ENCODE results near the gene HFE.

The HFE gene

DNA sequence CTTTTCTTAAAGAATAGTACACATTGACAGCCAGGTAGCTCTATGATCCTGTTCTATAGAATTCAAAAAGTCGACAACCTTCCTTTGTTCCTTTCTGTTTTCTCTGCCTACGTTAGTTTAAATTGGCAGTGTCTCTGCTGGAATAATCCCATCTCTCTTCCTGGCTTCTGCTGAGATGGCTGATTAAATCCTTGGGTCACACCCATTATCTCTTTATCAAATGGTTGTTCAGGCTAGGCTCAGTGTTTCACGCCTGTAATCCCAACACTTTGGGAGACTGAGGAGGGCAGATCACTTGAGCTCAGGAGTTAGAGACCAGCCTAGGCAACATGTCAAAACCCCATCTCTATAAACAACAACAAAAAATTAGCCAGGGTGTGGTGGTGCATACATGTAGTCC is 44.4 kb downstream of the HFE start:
- DNase-seq (ENCODE audit: low read depth in 1 of 2, low spot score in 1 of 2) = no peak

DNA sequence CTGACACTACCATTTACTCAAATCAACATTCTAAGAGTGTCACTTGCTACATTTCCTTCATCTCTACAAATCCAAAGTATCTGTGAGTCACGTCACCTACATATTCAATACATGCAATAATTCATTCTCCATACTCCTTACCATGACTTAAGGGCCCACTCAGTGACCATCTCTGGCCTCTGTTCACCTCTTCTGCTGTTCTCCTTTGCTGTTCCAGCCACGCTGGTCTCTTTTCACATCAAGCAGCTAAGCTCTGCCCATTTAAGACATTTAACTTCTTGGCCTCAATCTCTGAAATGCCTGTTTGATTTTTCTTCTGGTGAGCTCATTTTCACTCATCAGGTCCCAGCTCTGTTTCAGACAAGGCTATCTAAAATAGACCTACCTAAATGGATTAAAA is 46.5 kb downstream of the HFE start:
- no peak for DNase-seq (ENCODE audit: low read depth in 1 of 2, low spot score in 1 of 2)

DNA sequence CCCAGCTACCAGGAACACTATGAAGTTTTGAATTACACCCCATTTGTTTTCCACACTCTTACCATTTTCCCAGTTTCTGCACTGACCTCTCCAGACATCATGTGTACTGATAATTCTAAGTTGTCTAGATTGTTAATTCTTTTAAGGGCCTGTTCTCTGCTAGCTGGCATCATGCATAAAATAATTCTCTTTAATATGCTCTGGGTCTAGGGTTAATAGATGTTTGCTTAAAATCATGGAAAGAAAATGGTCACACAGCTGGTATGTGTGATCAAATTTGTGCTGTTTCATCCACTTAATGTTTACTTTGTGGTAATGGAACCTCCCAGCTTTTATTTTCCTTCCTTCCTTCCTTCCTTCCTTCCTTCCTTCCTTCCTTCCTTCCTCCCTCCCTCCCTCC is 49.1 kb downstream of the HFE start:
- no peak for DNase-seq (ENCODE audit: low read depth in 1 of 2, low spot score in 1 of 2)

DNA sequence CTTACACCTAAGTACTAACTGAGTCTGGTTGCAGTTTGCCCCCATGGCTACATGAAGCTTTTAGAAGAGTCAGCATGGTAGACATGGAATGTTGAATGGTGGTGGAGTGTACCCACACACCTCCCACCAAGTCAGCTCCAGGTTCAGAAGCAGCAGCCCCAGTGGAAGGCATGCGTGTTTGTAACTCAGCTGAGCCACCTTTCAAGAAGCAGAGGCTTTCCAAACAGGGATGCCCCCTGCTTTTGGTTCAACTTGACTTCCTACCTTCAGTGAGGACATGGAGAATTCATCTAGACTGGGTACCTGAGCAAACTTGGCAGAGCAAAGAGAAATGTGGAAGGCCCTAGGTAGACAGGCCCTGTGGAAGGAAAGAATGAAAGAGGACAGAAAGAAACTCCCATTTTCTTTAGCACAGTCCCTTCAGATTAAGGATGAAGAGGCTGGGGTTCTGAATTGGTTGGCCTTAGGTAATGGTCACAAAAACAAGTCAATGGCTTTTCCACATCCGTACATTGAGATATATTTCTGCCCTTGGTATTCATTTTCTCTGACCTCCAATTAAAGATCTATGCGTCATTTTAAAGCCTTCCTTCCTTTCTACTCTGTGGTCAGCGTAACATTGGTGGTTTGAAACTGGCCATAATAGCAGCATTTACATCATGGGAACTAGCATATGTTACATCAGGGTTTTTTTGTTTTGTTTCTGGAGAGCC is 53.2 kb downstream of the HFE start:
- DNase-seq (ENCODE audit: low read depth in 1 of 2, low spot score in 1 of 2) = no peak

DNA sequence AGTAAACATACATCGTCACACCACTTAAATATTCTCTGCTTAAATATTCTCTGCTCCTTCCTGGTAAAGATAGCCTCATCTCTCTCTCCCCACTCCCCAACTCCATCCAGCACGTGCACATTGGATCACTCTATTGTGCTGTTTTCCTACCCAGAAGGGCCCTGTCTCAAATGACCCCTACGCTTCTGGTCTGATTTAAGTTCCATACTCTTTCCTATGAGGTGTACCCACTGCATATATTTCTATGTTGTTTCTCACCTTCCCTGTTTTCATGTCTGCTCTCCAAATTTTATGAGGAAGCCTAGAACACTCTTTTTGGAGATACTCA is 53.7 kb downstream of the HFE start:
- DNase-seq (ENCODE audit: low read depth in 1 of 2, low spot score in 1 of 2) = no peak

DNA sequence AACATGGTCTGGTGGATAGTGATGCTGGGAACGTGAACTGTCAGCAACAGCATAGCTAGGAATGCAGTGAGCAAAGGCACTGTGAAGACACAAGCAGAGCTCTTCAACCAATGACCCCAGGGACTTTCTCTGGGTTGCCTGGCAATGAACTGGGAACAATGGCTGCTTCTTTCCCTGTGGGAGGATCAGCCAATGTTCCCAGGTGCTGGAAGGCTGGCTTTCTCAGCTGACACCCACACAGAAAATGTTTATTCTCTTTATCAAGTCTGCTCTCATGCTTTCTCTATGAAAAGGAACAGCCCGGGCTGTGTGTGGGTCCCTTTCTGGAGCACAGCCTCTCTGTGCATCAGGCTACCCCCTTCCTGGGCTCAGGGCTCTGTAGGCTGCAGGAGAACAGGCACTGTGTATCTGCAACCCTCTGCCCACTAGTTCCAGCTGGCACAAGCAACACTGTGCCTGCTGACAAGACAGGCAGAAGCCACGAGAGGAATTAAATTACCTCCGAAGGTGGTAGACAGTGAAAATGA is 54.2 kb downstream of the HFE start:
- DNase-seq (ENCODE audit: low read depth in 1 of 2, low spot score in 1 of 2) = no peak

DNA sequence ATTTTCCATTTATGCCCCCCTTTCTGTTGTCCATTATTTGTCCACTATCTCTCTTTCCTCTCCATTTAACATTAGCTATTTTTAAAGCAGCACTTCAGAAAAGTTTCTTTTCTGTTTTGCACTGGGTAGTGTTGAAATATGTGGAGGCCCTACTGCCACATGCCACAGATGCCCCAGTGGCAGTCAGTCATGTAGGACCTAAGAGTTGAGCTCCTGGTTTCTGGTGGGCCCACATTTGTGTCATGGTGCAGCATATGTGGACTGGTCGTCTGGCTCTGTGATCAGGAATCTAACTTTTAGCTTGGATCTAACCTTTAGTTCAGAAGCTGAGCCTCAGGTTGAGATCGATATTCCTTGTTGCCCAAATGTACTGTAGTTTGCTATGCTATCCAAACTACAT is 54.8 kb downstream of the HFE start:
- no peak for DNase-seq (ENCODE audit: low read depth in 1 of 2, low spot score in 1 of 2)
